HepG2 (cell line): ENCODE data around the gene CHN2. TPM values are rescaled to one million over a fixed set of nuclear protein-coding genes. Genes with fewer than 3 reads are reported as not detected.

Source experiments
- ATAC-seq: fragments of 200-7000 bp; cut with Tn5 transposase; 3 replicates; pipeline ENCODE4 v1.9.1; 2020; ENCODE audit warnings: mild to moderate bottlenecking, moderate library complexity
- BruUV-seq: library from RNA; stranded (reverse); fragments of 400-500 nt; replicated peaks from 2 replicates; lab custom pipeline; 2021; lab: Mats Ljungman, UMichigan
- CTCF ChIA-PET: fragments of 300-600 bp; formaldehyde crosslinking; extraction: SDS; loops from one replicate; lab custom pipeline; 2021; ENCODE audit warnings: low total read pairs, inconsistent platforms, low intra/inter-chr PET ratio; lab: Yijun Ruan, JAX
- POLR2A ChIA-PET: fragments of 350-600 bp; sonication (Branson Sonifier 250); formaldehyde crosslinking; loops from one replicate; lab custom pipeline; 2020; ENCODE audit warnings: antibody characterized with exemption, inconsistent platforms; lab: Yijun Ruan, JAX
- DNase-seq: peaks from one replicate; pipeline ENCODE4 v3.0.0-alpha.2; 2015; ENCODE audit warnings: low spot score
- FAIRE-seq: peaks from 3 replicates; lab custom pipeline; 2011; peaks lifted over from hg19 to GRCh38; lab: Jason Lieb, UNC
- H2AFZ ChIP-seq: one replicate; pipeline ENCODE4 v1.6.1; 2011; ENCODE audit warnings: low read length, inconsistent platforms
- H3K27ac ChIP-seq: fragments of 300-600 bp; 3 replicates; pipeline ENCODE4 v1.8.0; 2011; ENCODE audit warnings: mixed run types, mild to moderate bottlenecking, mixed read lengths, low read length, inconsistent platforms; ENCODE audit not compliant: insufficient read depth; ENCODE audit errors: extremely low read length
- H3K27me3 ChIP-seq, 2 experiments: fragments of 200-600 bp in 1 of 2; 2 replicates in 1 of 2; 3 replicates in 1 of 2; pipeline versions ENCODE4 v1.6.0 to v1.8.0; 2011; ENCODE audit warnings: low read length in 2 of 2, mild to moderate bottlenecking in 2 of 2, moderate library complexity in 2 of 2, inconsistent platforms in 1 of 2; ENCODE audit not compliant: insufficient read depth in 2 of 2, control insufficient read depth in 1 of 2
- H3K36me3 ChIP-seq, 2 experiments: fragments of 200-600 bp in 1 of 2; replicated peaks in 1 of 2; 2 replicates in 1 of 2; 3 replicates in 1 of 2; pipeline versions ENCODE4 v1.5.1 to v1.8.0; 2011; ENCODE audit warnings: low read length in 2 of 2, inconsistent platforms in 1 of 2; ENCODE audit not compliant: insufficient read depth in 2 of 2, control insufficient read depth in 1 of 2
- H3K4me1 ChIP-seq: 2 replicates; pipeline ENCODE4 v1.5.1; 2012; ENCODE audit warnings: low read length, inconsistent platforms; ENCODE audit not compliant: insufficient read depth
- H3K4me2 ChIP-seq: 2 replicates; pipeline ENCODE4 v1.6.0; 2011; ENCODE audit warnings: low read depth, low read length, inconsistent platforms
- H3K4me3 ChIP-seq, 3 experiments: fragments of 200-600 bp in 1 of 3; sonication (generic), shearing (Covaris generic) in 1 of 3; replicated peaks in 1 of 3; 2 replicates each; pipeline ENCODE4 v1.5.1; 2011 to 2016; ENCODE audit warnings: low read length in 3 of 3, inconsistent platforms in 2 of 3, low read depth in 2 of 3, mild to moderate bottlenecking in 2 of 3, control low read depth in 1 of 3, mixed read lengths in 1 of 3; ENCODE audit not compliant: insufficient read depth in 1 of 3
- H3K79me2 ChIP-seq: one replicate; pipeline ENCODE4 v1.6.1; 2011; ENCODE audit warnings: low read length, inconsistent platforms; ENCODE audit not compliant: insufficient read depth
- H3K9ac ChIP-seq: 2 replicates; pipeline ENCODE4 v1.6.0; 2011; ENCODE audit warnings: mild to moderate bottlenecking, low read depth, low read length, inconsistent platforms; ENCODE audit not compliant: insufficient read depth
- H3K9me3 ChIP-seq: 2 replicates; pipeline ENCODE4 v1.5.1; 2012; ENCODE audit warnings: mild to moderate bottlenecking, low read length
- H4K20me1 ChIP-seq: 2 replicates; pipeline ENCODE4 v1.6.0; 2011; ENCODE audit warnings: inconsistent platforms, mild to moderate bottlenecking, low read length, moderate library complexity; ENCODE audit not compliant: insufficient read depth
- CHD4 ChIP-seq: fragments of 200-600 bp; sonication (generic); IDR thresholded peaks from 2 replicates; pipeline ENCODE4 v1.7.0; 2017; ENCODE audit warnings: mild to moderate bottlenecking, low read length, borderline replicate concordance
- GZF1 ChIP-seq: sonication (generic); formaldehyde crosslinking; IDR thresholded peaks from 2 replicates; pipeline ENCODE4 v1.5.1; 2020; ENCODE audit warnings: mild to moderate bottlenecking, missing genetic modification reagents
- RFX1 ChIP-seq: fragments of 450-650 bp; IDR thresholded peaks from 2 replicates; pipeline ENCODE4 v1.6.1; 2017
- YY1 ChIP-seq: IDR thresholded peaks from 2 replicates; pipeline ENCODE4 v1.6.1; 2011; ENCODE audit warnings: low read length, low read depth, moderate library complexity, mild to moderate bottlenecking; ENCODE audit not compliant: insufficient read depth, insufficient replicate concordance
- ZMYM2 ChIP-seq: sonication (generic); formaldehyde crosslinking; IDR thresholded peaks from 2 replicates; pipeline ENCODE4 v1.8.0; 2022; ENCODE audit warnings: mild to moderate bottlenecking, missing genetic modification reagents
- ZMYM3 ChIP-seq: sonication (generic); formaldehyde crosslinking; IDR thresholded peaks from 2 replicates; pipeline ENCODE4 v1.5.1; 2020; ENCODE audit warnings: mild to moderate bottlenecking, missing genetic modification reagents
- ZNF33B ChIP-seq: sonication (generic); formaldehyde crosslinking; IDR thresholded peaks from 2 replicates; pipeline ENCODE4 v1.5.1; 2020; ENCODE audit warnings: mild to moderate bottlenecking, missing genetic modification reagents
- ZNF629 ChIP-seq: sonication (generic); formaldehyde crosslinking; conservative IDR thresholded peaks from 2 replicates; pipeline ENCODE4 v1.5.0; 2020; ENCODE audit warnings: missing genetic modification reagents
- WGBS: methylation state at CpG from one replicate; pipeline ENCODE4 v1.1.6; 2017; ENCODE audit warnings: low lambda C conversion rate; 5-methylcytosine and 5-hydroxymethylcytosine counted together
- in situ Hi-C: cut with HindIII; loops from 2 replicates; pipeline ENCODE4 v1.10.0; 2017; ENCODE audit warnings: low pct_unique_long_range_greater_than_20kb; ENCODE audit not compliant: extremely low pct_ligation_motif_present
- intact Hi-C: fragments of 100-400 bp; cut with micrococcal nuclease; formaldehyde crosslinking; loops from one replicate; pipeline ENCODE4 v1.10.0; 2022; ENCODE audit not compliant: unreplicated experiment
- polyA plus RNA-seq, 8 experiments: library from polyadenylated mRNA; depleted of rRNA in 3 of 8; stranded (reverse) in 7 of 8; unstranded in 1 of 8; fragments of >200 nt; fragmentation: Illumina TruSeq in 4 of 8; extraction: Trizol in 4 of 8; gene quantifications; 2 replicates each; pipeline versions ENCODE4 v1.2.1 to v1.2.3, GENCODE V29; 2011 to 2016; ENCODE audit warnings: low read depth in 4 of 8, missing spikeins in 1 of 8, mixed read lengths in 1 of 8; ENCODE audit not compliant: insufficient read depth in 1 of 8
- total RNA-seq, 5 experiments: library from RNA; depleted of rRNA; stranded (reverse); fragments of >200 nt; fragmentation: Illumina TruSeq; extraction: Trizol; gene quantifications; 2 replicates each; pipeline ENCODE4 v1.2.3, GENCODE V29; 2016; ENCODE audit warnings: low read depth in 1 of 5
- TF ChIP-seq, protein P1 (sequence below): sonication (generic); formaldehyde crosslinking; IDR thresholded peaks from 2 replicates; pipeline ENCODE4 v1.4.0; 2020; ENCODE audit warnings: missing genetic modification reagents, borderline replicate concordance
- TF ChIP-seq, protein P2 (sequence below): sonication (generic); formaldehyde crosslinking; IDR thresholded peaks from 2 replicates; pipeline ENCODE4 v1.5.1; 2020; ENCODE audit warnings: mild to moderate bottlenecking, missing genetic modification reagents, moderate library complexity

Gene CHN2
- total and polyA plus RNA-seq, 2 of the 13 experiments (the other 11 are each of a cell fraction or from before 2014, with no cell fraction given) = 23.5 to 30.5 TPM

DNA sequence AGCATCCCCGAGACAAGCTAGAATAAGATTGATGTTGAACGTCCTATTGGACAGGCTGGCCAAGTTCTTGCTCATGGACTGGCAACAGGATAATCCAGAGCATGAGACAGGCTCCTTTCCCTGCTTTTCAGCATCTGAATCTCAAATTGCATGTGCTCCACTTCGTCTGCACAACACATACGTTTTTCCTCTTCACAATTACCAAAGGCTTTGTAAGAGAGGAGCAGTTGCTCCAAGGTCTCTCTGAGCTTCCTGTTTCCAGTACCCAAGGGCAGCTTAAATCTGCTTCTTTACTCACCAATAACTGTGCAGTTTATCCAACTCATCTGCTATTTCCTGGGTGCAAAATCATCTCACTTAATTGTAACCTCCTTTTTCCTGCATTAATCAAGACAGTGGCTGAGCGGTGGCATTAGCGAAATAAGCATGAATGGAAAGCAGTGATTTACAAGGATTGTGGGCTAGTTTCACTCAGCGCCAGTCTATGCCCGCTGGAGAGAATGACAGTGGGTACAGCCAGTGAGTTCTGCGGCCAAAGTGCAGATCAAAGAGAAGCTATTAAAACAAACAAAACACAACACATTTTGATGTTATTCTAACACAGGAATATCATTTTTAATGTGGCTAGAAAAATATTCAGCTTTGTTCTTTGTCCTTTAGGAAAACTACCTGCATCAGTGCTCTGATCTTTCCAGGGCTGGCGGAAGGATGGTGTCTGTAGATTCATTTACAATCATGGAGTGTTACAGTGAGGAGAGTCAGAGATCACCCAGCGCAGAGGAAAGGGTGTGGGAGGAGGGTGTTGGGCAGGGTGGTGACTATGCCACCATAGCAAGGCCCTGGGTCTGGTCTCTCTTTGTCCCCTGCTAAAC lies 79.8 kb downstream of the CHN2 start:
- BruUV-seq = no TSS peak
- WGBS = 90% methylated on average over 11 of the region's 11 CpGs
- POLR2A ChIA-PET = no interaction called here
- H3K9ac ChIP-seq = no peak overlapping the region
- no peaks in the 10 kb centered on the region for H3K27me3 ChIP-seq
- intact Hi-C loops (no loop called here), in situ Hi-C loops (no loop called here)
- FAIRE-seq (no peak), DNase-seq (no peak), ATAC-seq (no peak)
- no peaks in the 10 kb centered on the region for H4K20me1 ChIP-seq
- H3K4me3 ChIP-seq = no peak overlapping the region
- H3K36me3 ChIP-seq = no peaks in the 10 kb centered on the region; a peak in 2 of 5 replicates
- no peak overlapping the region for H3K4me2 ChIP-seq
- peaks cover 82% of the 10 kb centered on the region for H3K4me1 ChIP-seq
- TF ChIP-seq GZF1 (peak; percentile 91), ZMYM2 (CRISPR knock-in tag) (no peak)
- no peak overlapping the region for H2AFZ ChIP-seq
- no peak overlapping the region for H3K27ac ChIP-seq
- peaks cover 43% of the 10 kb centered on the region for H3K79me2 ChIP-seq
- H3K9me3 ChIP-seq = no peaks in the 10 kb centered on the region
- CTCF ChIA-PET = no interaction called here

DNA sequence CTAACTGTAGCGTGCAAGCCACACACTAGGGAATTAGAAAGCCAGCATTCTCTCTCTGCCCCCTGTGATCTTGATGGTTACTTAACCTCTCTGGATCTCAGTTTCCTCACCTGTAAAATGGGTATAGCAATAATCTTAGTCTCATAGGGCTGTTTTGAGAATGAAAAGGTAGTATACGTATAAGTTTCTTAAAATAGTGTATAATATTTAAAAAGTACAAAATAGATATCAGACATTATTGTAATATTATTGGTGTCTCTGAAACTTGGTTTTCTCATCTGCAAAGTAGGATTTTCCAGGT lies 80.4 kb downstream of the CHN2 start:
- ChIA-PET POLR2A (no interaction called here), CTCF (no interaction called here)
- Histone ChIP-seq H3K4me2 (no peak overlapping the region), H3K4me1 (peaks cover 76% of the 10 kb centered on the region), H3K9me3 (no peaks in the 10 kb centered on the region), H3K27me3 (no peaks in the 10 kb centered on the region), H3K4me3 (no peak overlapping the region), H3K79me2 (peaks cover 43% of the 10 kb centered on the region), H3K36me3 (no peaks in the 10 kb centered on the region; a peak in 2 of 5 replicates), H3K27ac (no peak overlapping the region), H3K9ac (no peak overlapping the region), H2AFZ (no peak overlapping the region), H4K20me1 (no peaks in the 10 kb centered on the region)
- DNase-seq (no peak), ATAC-seq (no peak), FAIRE-seq (no peak)
- in situ Hi-C loops = no loop called here
- no TSS peak for BruUV-seq
- 96% methylated on average over 2 of the region's 2 CpGs for WGBS
- TF ChIP-seq RFX1 = no peak
- no peak for TF ChIP-seq YY1
- TF ChIP-seq, protein P1, sequence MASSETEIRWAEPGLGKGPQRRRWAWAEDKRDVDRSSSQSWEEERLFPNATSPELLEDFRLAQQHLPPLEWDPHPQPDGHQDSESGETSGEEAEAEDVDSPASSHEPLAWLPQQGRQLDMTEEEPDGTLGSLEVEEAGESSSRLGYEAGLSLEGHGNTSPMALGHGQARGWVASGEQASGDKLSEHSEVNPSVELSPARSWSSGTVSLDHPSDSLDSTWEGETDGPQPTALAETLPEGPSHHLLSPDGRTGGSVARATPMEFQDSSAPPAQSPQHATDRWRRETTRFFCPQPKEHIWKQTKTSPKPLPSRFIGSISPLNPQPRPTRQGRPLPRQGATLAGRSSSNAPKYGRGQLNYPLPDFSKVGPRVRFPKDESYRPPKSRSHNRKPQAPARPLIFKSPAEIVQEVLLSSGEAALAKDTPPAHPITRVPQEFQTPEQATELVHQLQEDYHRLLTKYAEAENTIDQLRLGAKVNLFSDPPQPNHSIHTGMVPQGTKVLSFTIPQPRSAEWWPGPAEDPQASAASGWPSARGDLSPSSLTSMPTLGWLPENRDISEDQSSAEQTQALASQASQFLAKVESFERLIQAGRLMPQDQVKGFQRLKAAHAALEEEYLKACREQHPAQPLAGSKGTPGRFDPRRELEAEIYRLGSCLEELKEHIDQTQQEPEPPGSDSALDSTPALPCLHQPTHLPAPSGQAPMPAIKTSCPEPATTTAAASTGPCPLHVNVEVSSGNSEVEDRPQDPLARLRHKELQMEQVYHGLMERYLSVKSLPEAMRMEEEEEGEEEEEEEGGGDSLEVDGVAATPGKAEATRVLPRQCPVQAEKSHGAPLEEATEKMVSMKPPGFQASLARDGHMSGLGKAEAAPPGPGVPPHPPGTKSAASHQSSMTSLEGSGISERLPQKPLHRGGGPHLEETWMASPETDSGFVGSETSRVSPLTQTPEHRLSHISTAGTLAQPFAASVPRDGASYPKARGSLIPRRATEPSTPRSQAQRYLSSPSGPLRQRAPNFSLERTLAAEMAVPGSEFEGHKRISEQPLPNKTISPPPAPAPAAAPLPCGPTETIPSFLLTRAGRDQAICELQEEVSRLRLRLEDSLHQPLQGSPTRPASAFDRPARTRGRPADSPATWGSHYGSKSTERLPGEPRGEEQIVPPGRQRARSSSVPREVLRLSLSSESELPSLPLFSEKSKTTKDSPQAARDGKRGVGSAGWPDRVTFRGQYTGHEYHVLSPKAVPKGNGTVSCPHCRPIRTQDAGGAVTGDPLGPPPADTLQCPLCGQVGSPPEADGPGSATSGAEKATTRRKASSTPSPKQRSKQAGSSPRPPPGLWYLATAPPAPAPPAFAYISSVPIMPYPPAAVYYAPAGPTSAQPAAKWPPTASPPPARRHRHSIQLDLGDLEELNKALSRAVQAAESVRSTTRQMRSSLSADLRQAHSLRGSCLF (CRISPR knock-in tag) = no peak
- TF ChIP-seq CHD4 = 0 out of 2 replicates have a peak, but pooled peaks have one; percentile 35
- TF ChIP-seq ZNF33B (CRISPR knock-in tag) = no peak
- TF ChIP-seq, protein P2, sequence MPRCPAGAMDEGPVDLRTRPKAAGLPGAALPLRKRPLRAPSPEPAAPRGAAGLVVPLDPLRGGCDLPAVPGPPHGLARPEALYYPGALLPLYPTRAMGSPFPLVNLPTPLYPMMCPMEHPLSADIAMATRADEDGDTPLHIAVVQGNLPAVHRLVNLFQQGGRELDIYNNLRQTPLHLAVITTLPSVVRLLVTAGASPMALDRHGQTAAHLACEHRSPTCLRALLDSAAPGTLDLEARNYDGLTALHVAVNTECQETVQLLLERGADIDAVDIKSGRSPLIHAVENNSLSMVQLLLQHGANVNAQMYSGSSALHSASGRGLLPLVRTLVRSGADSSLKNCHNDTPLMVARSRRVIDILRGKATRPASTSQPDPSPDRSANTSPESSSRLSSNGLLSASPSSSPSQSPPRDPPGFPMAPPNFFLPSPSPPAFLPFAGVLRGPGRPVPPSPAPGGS (CRISPR knock-in tag) = no peak
- peak; percentile 92 for TF ChIP-seq ZNF629 (CRISPR knock-in tag)
- peak; percentile 62; the same call in 1 of the 2 replicates for TF ChIP-seq ZMYM3
- intact Hi-C loops = no loop called here
